Subcutaneous adipose tissue (tissue), 4 donors: ENCODE measurements around the gene PLA2G2F. TPM values are rescaled to one million over a fixed set of nuclear protein-coding genes. Genes with fewer than 3 reads are reported as not detected.

ENCODE experiments used
- total RNA-seq, 4 donors: library from RNA; depleted of rRNA; stranded (reverse); fragments of >200 nt; gene quantifications; one replicate each; pipeline ENCODE4 v1.1.0, GENCODE V29; 2016
- TF ChIP-seq, protein P1 (sequence below): fragments of 450-650 bp; IDR thresholded peaks from one replicate; pipeline ENCODE4 v1.5.1; 2016; ENCODE audit warnings: low read depth, mild to moderate bottlenecking, control low read depth, antibody characterized with exemption, moderate library complexity

PLA2G2F gene
- total RNA-seq, 4 donors from 2014 or later = not detected

GRCh38 chr1:20108366-20109123 is 30.6 kb upstream of the PLA2G2F start:
- TF ChIP-seq, protein P1, sequence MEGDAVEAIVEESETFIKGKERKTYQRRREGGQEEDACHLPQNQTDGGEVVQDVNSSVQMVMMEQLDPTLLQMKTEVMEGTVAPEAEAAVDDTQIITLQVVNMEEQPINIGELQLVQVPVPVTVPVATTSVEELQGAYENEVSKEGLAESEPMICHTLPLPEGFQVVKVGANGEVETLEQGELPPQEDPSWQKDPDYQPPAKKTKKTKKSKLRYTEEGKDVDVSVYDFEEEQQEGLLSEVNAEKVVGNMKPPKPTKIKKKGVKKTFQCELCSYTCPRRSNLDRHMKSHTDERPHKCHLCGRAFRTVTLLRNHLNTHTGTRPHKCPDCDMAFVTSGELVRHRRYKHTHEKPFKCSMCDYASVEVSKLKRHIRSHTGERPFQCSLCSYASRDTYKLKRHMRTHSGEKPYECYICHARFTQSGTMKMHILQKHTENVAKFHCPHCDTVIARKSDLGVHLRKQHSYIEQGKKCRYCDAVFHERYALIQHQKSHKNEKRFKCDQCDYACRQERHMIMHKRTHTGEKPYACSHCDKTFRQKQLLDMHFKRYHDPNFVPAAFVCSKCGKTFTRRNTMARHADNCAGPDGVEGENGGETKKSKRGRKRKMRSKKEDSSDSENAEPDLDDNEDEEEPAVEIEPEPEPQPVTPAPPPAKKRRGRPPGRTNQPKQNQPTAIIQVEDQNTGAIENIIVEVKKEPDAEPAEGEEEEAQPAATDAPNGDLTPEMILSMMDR = no peak

DNA sequence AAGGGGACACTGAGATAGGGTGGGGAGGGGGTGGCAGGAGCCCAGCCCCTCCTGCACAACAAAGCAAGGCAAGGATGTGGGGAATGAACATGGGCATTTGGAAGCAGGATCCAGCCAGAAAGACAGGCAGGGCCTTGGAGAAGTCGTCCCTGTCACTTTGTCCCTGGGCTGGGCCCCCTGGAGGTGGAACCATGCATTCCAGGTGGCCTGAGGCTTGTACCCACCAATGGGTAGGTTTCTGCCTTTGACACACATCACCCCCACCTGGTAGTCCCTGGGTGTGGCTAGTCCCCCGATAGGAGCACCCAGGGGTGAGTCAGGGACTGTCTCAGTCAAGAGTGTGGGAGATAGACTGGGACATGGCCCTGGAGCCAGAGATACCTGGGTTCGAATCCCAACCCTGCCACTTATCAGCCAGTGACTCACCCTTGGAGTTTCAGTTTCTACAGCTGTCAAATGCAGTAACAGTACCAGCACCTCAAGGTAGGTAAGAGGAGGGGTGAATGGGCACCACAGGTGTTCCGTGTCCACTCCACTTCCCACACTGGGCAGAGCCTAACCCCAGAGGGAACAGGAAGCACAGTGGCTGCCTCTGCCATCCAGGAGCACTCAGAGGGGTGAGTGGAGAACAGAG is 29.8 kb upstream of the PLA2G2F start:
- TF ChIP-seq, protein P1 = no peak

DNA sequence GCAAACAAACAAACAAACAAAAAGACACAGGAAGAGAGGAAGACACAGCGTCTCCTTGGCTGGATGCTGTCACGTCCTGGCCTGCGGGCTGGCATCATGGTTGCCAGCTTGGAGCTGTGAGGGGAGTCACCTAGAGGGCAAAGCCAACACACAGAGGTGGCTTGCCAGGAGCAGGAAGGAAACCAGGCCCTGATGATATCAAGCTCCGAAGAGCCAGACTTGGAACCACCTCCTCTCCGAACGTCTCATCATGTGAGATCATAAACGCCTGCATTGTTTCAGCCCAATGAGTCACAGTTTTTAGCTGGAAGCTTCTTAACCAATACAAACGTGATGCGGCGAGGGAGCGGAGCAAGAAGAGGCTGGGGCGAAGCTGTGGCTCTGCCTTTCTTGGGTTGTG is 28.4 kb upstream of the PLA2G2F start:
- TF ChIP-seq, protein P1 = no peak

GRCh38 chr1:20111452-20111851 is 27.7 kb upstream of the PLA2G2F start:
- TF ChIP-seq, protein P1 = no peak

GRCh38 chr1:20112279-20113000 is 26.7 kb upstream of the PLA2G2F start:
- TF ChIP-seq, protein P1 = no peak

- TF ChIP-seq, protein P1 = no peak
These were observed 25.0 kb upstream of the PLA2G2F start for GRCh38 chr1:20114021-20114648.
